T-helper 2 cell treated with Interferon-gamma antibody and Interleukin-4, amounts not matched to agents 100 ng/mL and 5 ng/mL, for 36 hours (primary cell): ENCODE data around the gene CHRNA7. TPM values are rescaled to one million over a fixed set of nuclear protein-coding genes. Genes with fewer than 3 reads are reported as not detected.

ENCODE experiments used
- intact Hi-C: fragments of 100-400 bp; cut with micrococcal nuclease; formaldehyde crosslinking; loops from one replicate; pipeline ENCODE4 v1.15.1; 2023
- total RNA-seq: library from RNA; stranded (reverse); gene quantifications from 2 replicates; pipeline ENCODE4 v1.2.3, GENCODE V29; 2022

Gene CHRNA7
- not detected in 2 replicates for total RNA-seq

- intact Hi-C loops: no loop called here
Observed at GRCh38 chr15:32029862-32030781, at the start of gene CHRNA7. TSS of gene CHRNA7 (plus strand) at chr15:32030515. CDS start at chr15:32030595, 80 bp downstream.

- intact Hi-C loops: no loop called here
Observed at GRCh38 chr15:31985607-31986006, 44.7 kb upstream of the CHRNA7 start.

- intact Hi-C loops: no loop called here
Observed at GRCh38 chr15:31993062-31993461, 37.3 kb upstream of the CHRNA7 start.

GRCh38 chr15:31997711-31998110 is 32.6 kb upstream of the CHRNA7 start:
- intact Hi-C loops: no loop called here

- intact Hi-C loops: no loop called here
Observed at GRCh38 chr15:32003558-32003957, 26.8 kb upstream of the CHRNA7 start.

GRCh38 chr15:32004249-32004648 is 26.1 kb upstream of the CHRNA7 start:
- intact Hi-C loops: no loop called here

- intact Hi-C loops: no loop called here
Observed at GRCh38 chr15:32007355-32007960, 22.9 kb upstream of the CHRNA7 start.

GRCh38 chr15:32014953-32015352 is 15.4 kb upstream of the CHRNA7 start:
- intact Hi-C loops: no loop called here

- intact Hi-C loops: no loop called here
Observed at GRCh38 chr15:32020156-32020555, 10.2 kb upstream of the CHRNA7 start.

GRCh38 chr15:32028921-32029320 is 1.4 kb upstream of the CHRNA7 start:
- intact Hi-C loops: no loop called here

- intact Hi-C loops: no loop called here
Observed at GRCh38 chr15:32029409-32029861, 880 bp upstream of the CHRNA7 start.

GRCh38 chr15:32030795-32031194 is 480 bp downstream of the CHRNA7 start:
- intact Hi-C loops: no loop called here

GRCh38 chr15:32033186-32033890 is 3.0 kb downstream of the CHRNA7 start:
- intact Hi-C loops: no loop called here

- intact Hi-C loops: no loop called here
Observed at GRCh38 chr15:32034106-32034505, 3.8 kb downstream of the CHRNA7 start.

- intact Hi-C loops: no loop called here
Observed at GRCh38 chr15:32035285-32035684, 5.0 kb downstream of the CHRNA7 start.

GRCh38 chr15:32036971-32037370 is 6.7 kb downstream of the CHRNA7 start:
- intact Hi-C loops: no loop called here

- intact Hi-C loops: no loop called here
Observed at GRCh38 chr15:32041294-32041693, 11.0 kb downstream of the CHRNA7 start.

GRCh38 chr15:32042269-32042972 is 12.1 kb downstream of the CHRNA7 start:
- intact Hi-C loops: no loop called here

GRCh38 chr15:32053719-32054118 is 23.4 kb downstream of the CHRNA7 start:
- intact Hi-C loops: no loop called here

- intact Hi-C loops: no loop called here
Observed at GRCh38 chr15:32057876-32058425, 27.6 kb downstream of the CHRNA7 start.

- intact Hi-C loops: no loop called here
Observed at GRCh38 chr15:32060706-32061105, 30.4 kb downstream of the CHRNA7 start.
